ENCODE measurements around the gene MAS1L.

The MAS1L gene

DNA sequence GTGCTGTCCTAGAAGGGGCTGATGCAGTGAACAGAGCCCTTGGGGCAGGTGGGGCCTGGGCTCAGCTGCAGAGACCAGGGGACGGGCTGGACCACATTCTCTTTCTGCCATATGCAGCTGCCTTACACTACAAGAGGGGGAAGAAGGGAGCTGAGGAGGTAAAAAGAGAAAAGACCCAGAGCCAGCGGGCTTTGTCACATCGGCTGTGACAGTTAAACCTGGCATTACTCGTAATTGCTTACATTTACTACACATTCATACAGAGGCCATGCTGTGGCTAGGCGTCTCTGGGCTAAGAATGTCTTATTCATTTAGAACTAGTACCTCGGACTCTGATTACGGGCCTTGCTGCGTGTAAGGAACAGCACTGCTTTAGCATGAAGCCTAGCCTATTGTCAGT is 12.8 kb upstream of the MAS1L start:
- no peak overlapping the region for H3K4me3 ChIP-seq (ENCODE audit: low read depth, low read length)
- POLR2A ChIA-PET = no interaction called here
- CTCF ChIA-PET = no interaction called here
- TF ChIP-seq, protein P1, sequence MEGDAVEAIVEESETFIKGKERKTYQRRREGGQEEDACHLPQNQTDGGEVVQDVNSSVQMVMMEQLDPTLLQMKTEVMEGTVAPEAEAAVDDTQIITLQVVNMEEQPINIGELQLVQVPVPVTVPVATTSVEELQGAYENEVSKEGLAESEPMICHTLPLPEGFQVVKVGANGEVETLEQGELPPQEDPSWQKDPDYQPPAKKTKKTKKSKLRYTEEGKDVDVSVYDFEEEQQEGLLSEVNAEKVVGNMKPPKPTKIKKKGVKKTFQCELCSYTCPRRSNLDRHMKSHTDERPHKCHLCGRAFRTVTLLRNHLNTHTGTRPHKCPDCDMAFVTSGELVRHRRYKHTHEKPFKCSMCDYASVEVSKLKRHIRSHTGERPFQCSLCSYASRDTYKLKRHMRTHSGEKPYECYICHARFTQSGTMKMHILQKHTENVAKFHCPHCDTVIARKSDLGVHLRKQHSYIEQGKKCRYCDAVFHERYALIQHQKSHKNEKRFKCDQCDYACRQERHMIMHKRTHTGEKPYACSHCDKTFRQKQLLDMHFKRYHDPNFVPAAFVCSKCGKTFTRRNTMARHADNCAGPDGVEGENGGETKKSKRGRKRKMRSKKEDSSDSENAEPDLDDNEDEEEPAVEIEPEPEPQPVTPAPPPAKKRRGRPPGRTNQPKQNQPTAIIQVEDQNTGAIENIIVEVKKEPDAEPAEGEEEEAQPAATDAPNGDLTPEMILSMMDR (IDR thresholded peaks at IDR 0.05; ENCODE audit: insufficient read depth, low read length, missing control alignments) = no peak
- no peak for DNase-seq (ENCODE audit: low read depth, low spot score)

- ChIA-PET POLR2A (no interaction called here), CTCF (no interaction called here)
- TF ChIP-seq, protein P1 (IDR thresholded peaks at IDR 0.05; ENCODE audit: insufficient read depth, low read length, missing control alignments) = no peak
Observed at GRCh38 chr6:29499704-29500103, 11.9 kb upstream of the MAS1L start.

GRCh38 chr6:29496961-29497360 is 9.2 kb upstream of the MAS1L start:
- H3K4me3 ChIP-seq (ENCODE audit: low read depth, low read length) = no peak overlapping the region
- TF ChIP-seq, protein P1 (IDR thresholded peaks at IDR 0.05; ENCODE audit: insufficient read depth, low read length, missing control alignments) = no peak
- ChIA-PET POLR2A (no interaction called here), CTCF (no interaction called here)
- DNase-seq (ENCODE audit: low read depth, low spot score) = no peak

More at GRCh38 chr6:29499704-29500103, 11.9 kb upstream of the MAS1L start:
- DNase-seq (ENCODE audit: low read depth, low spot score) = no peak
- no peak overlapping the region for H3K4me3 ChIP-seq (ENCODE audit: low read depth, low read length)

- DNase-seq (ENCODE audit: low read depth, low spot score) = no peak
- TF ChIP-seq, protein P1 (IDR thresholded peaks at IDR 0.05; ENCODE audit: insufficient read depth, low read length, missing control alignments) = no peak
- ChIA-PET POLR2A (no interaction called here), CTCF (no interaction called here)
- no peak overlapping the region for H3K4me3 ChIP-seq (ENCODE audit: low read depth, low read length)
Observed at GRCh38 chr6:29495571-29495970, 7.8 kb upstream of the MAS1L start.

GRCh38 chr6:29494131-29494530 is 6.4 kb upstream of the MAS1L start:
- ChIA-PET CTCF (no interaction called here), POLR2A (no interaction called here)
- no peak overlapping the region for H3K4me3 ChIP-seq (ENCODE audit: low read depth, low read length)
- DNase-seq (ENCODE audit: low read depth, low spot score) = no peak
- TF ChIP-seq, protein P1 (IDR thresholded peaks at IDR 0.05; ENCODE audit: insufficient read depth, low read length, missing control alignments) = no peak

- ChIA-PET POLR2A (no interaction called here), CTCF (no interaction called here)
- TF ChIP-seq, protein P1 (IDR thresholded peaks at IDR 0.05; ENCODE audit: insufficient read depth, low read length, missing control alignments) = no peak
- DNase-seq (ENCODE audit: low read depth, low spot score) = no peak
- no peak overlapping the region for H3K4me3 ChIP-seq (ENCODE audit: low read depth, low read length)
Observed at GRCh38 chr6:29493261-29493660, 5.5 kb upstream of the MAS1L start.

Data from AG04449 (cell line).